H1 (cell line): ENCODE data around the gene CUX1. TPM values are rescaled to one million over a fixed set of nuclear protein-coding genes. Genes with fewer than 3 reads are reported as not detected.

ENCODE experiments used
- CEBPB ChIP-seq: IDR thresholded peaks from 2 replicates; pipeline ENCODE4 v1.6.1; 2012; ENCODE audit warnings: low read depth, low read length
- CHD2 ChIP-seq: IDR thresholded peaks from 2 replicates; pipeline ENCODE4 v1.6.1; 2012; ENCODE audit warnings: low read length, improper control_type of control experiment
- EZH2 ChIP-seq: fragments of 200-600 bp; sonication (generic); IDR thresholded peaks from 2 replicates; pipeline ENCODE4 v1.7.1; 2012; ENCODE audit warnings: low read depth, mild to moderate bottlenecking, moderate library complexity, low read length, inconsistent platforms; ENCODE audit not compliant: severe bottlenecking
- GABPA ChIP-seq: IDR thresholded peaks from 2 replicates; pipeline ENCODE4 v1.6.1; 2011; ENCODE audit warnings: mild to moderate bottlenecking, low read length, moderate library complexity, borderline replicate concordance; ENCODE audit not compliant: insufficient read depth
- POLR2AphosphoS5 ChIP-seq: IDR thresholded peaks from 2 replicates; pipeline ENCODE4 v1.6.1; 2011; ENCODE audit warnings: low read depth, low read length
- SAP30 ChIP-seq: fragments of 300-600 bp; sonication (generic); IDR thresholded peaks from 2 replicates; pipeline ENCODE4 v1.7.1; 2012; ENCODE audit warnings: low read length, moderate library complexity, mild to moderate bottlenecking, inconsistent platforms; ENCODE audit not compliant: insufficient read depth, insufficient replicate concordance
- TAF1 ChIP-seq: IDR thresholded peaks from 2 replicates; pipeline ENCODE4 v1.6.1; 2011; ENCODE audit warnings: mild to moderate bottlenecking, low read depth, low read length
- polyA plus RNA-seq, 7 experiments: library from polyadenylated mRNA; depleted of rRNA in 3 of 7; stranded (reverse) in 5 of 7; unstranded in 2 of 7; fragments of >200 nt in 5 of 7; fragments of 200-250 nt in 2 of 7; gene quantifications; 1 replicate in 5 of 7; 2 replicates in 1 of 7; 4 replicates in 1 of 7; pipeline versions ENCODE4 v1.2.1 to v1.2.3, GENCODE V29; 2011 to 2013; ENCODE audit warnings: missing spikeins in 2 of 7, mixed read lengths in 2 of 7
- total RNA-seq: library from RNA; stranded (reverse); fragmentation: NEBNext Ultra II Directional; extraction: Animal tissue kit (Norgen Biotek cat#: 25700); gene quantifications from 2 replicates; pipeline ENCODE4 v1.2.1, GENCODE V29; 2021
- TF ChIP-seq, protein P1 (sequence below): fragments of 300-600 bp; sonication (generic); IDR thresholded peaks from 2 replicates; pipeline ENCODE4 v1.7.1; 2012; ENCODE audit warnings: low read length, moderate library complexity, mild to moderate bottlenecking, inconsistent platforms; ENCODE audit not compliant: insufficient replicate concordance

Gene CUX1
- total and polyA plus RNA-seq, 2 of the 8 experiments (the other 6 are each of a cell fraction or from before 2014, with no cell fraction given), result 21.6 to 65.9 TPM

DNA sequence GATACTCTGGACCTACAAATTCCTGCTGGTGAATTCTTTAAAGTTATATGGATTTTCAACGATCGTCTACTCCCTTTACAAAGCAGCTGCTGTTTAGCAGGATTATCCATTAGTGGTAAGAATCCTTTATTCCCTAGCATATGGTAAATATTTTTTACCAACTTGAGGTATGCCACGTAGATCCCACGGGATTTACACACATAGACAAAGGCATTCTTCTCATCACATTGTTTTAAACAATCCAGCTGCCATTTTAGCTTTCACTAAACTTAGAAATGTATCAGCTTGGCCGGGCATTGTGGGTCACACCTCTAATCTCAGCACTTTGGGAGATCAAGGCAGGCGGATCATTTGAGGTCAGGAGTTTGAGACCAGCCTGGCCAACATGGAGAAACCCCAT, 321.2 kb downstream of the CUX1 start (continued):
- TF ChIP-seq, protein P1, sequence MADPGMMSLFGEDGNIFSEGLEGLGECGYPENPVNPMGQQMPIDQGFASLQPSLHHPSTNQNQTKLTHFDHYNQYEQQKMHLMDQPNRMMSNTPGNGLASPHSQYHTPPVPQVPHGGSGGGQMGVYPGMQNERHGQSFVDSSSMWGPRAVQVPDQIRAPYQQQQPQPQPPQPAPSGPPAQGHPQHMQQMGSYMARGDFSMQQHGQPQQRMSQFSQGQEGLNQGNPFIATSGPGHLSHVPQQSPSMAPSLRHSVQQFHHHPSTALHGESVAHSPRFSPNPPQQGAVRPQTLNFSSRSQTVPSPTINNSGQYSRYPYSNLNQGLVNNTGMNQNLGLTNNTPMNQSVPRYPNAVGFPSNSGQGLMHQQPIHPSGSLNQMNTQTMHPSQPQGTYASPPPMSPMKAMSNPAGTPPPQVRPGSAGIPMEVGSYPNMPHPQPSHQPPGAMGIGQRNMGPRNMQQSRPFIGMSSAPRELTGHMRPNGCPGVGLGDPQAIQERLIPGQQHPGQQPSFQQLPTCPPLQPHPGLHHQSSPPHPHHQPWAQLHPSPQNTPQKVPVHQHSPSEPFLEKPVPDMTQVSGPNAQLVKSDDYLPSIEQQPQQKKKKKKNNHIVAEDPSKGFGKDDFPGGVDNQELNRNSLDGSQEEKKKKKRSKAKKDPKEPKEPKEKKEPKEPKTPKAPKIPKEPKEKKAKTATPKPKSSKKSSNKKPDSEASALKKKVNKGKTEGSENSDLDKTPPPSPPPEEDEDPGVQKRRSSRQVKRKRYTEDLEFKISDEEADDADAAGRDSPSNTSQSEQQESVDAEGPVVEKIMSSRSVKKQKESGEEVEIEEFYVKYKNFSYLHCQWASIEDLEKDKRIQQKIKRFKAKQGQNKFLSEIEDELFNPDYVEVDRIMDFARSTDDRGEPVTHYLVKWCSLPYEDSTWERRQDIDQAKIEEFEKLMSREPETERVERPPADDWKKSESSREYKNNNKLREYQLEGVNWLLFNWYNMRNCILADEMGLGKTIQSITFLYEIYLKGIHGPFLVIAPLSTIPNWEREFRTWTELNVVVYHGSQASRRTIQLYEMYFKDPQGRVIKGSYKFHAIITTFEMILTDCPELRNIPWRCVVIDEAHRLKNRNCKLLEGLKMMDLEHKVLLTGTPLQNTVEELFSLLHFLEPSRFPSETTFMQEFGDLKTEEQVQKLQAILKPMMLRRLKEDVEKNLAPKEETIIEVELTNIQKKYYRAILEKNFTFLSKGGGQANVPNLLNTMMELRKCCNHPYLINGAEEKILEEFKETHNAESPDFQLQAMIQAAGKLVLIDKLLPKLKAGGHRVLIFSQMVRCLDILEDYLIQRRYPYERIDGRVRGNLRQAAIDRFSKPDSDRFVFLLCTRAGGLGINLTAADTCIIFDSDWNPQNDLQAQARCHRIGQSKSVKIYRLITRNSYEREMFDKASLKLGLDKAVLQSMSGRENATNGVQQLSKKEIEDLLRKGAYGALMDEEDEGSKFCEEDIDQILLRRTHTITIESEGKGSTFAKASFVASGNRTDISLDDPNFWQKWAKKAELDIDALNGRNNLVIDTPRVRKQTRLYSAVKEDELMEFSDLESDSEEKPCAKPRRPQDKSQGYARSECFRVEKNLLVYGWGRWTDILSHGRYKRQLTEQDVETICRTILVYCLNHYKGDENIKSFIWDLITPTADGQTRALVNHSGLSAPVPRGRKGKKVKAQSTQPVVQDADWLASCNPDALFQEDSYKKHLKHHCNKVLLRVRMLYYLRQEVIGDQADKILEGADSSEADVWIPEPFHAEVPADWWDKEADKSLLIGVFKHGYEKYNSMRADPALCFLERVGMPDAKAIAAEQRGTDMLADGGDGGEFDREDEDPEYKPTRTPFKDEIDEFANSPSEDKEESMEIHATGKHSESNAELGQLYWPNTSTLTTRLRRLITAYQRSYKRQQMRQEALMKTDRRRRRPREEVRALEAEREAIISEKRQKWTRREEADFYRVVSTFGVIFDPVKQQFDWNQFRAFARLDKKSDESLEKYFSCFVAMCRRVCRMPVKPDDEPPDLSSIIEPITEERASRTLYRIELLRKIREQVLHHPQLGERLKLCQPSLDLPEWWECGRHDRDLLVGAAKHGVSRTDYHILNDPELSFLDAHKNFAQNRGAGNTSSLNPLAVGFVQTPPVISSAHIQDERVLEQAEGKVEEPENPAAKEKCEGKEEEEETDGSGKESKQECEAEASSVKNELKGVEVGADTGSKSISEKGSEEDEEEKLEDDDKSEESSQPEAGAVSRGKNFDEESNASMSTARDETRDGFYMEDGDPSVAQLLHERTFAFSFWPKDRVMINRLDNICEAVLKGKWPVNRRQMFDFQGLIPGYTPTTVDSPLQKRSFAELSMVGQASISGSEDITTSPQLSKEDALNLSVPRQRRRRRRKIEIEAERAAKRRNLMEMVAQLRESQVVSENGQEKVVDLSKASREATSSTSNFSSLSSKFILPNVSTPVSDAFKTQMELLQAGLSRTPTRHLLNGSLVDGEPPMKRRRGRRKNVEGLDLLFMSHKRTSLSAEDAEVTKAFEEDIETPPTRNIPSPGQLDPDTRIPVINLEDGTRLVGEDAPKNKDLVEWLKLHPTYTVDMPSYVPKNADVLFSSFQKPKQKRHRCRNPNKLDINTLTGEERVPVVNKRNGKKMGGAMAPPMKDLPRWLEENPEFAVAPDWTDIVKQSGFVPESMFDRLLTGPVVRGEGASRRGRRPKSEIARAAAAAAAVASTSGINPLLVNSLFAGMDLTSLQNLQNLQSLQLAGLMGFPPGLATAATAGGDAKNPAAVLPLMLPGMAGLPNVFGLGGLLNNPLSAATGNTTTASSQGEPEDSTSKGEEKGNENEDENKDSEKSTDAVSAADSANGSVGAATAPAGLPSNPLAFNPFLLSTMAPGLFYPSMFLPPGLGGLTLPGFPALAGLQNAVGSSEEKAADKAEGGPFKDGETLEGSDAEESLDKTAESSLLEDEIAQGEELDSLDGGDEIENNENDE, result no peak
- TF ChIP-seq TAF1 (no peak), EZH2 (no peak), GABPA (no peak), CEBPB (no peak), CHD2 (no peak), SAP30 (no peak), POLR2AphosphoS5 (no peak)
